ENCODE measurements around the gene LNPEP. TPM values are rescaled to one million over a fixed set of nuclear protein-coding genes. Genes with fewer than 3 reads are reported as not detected.

The LNPEP gene
- total RNA-seq, 1 donor from 2014 or later = 33.9 TPM

DNA sequence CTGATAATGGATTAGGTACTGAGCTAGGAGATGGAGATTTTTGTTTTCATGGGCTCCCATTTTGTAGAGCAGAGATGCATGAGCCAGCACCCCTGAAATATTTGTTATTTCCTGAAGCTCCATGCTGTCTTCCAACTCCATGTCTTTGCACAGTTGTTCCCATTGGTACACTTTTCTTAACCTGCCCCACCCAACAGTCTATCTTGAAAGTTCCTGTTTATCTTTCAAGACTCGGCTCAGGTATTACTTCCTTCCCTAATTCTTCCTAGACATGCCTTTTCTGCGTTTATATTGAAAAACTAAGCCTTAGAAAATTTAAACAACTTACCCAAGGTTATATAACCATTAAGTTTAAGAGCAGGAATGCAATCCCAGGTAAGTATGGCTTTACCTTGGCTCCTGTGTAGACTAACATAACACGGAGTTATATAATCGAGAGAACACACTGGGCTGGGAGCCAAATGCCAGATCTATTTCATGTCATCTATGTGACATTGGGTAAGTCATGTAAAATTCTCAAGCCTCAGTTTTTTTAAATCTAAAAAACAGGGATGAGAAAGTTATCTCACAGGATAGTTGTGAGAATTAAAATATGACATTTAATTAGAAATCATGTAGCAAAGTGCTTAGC, 139.1 kb downstream of the LNPEP start:
- intact Hi-C loops (cut with DNase I) = no loop called here
- Histone ChIP-seq H3K4me1 (no peaks in the 10 kb centered on the region), H3K27me3 (no peaks in the 10 kb centered on the region), H3K4me3 (no peak overlapping the region), H3K9me3 (no peaks in the 10 kb centered on the region), H3K36me3 (no peaks in the 10 kb centered on the region), H3K27ac (no peak overlapping the region)
- DNase-seq (ENCODE audit: extremely low spot score in 2 of 2) = no peak
- TF ChIP-seq, protein P1, sequence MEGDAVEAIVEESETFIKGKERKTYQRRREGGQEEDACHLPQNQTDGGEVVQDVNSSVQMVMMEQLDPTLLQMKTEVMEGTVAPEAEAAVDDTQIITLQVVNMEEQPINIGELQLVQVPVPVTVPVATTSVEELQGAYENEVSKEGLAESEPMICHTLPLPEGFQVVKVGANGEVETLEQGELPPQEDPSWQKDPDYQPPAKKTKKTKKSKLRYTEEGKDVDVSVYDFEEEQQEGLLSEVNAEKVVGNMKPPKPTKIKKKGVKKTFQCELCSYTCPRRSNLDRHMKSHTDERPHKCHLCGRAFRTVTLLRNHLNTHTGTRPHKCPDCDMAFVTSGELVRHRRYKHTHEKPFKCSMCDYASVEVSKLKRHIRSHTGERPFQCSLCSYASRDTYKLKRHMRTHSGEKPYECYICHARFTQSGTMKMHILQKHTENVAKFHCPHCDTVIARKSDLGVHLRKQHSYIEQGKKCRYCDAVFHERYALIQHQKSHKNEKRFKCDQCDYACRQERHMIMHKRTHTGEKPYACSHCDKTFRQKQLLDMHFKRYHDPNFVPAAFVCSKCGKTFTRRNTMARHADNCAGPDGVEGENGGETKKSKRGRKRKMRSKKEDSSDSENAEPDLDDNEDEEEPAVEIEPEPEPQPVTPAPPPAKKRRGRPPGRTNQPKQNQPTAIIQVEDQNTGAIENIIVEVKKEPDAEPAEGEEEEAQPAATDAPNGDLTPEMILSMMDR (IDR thresholded peaks at IDR 0.05) = no peak
- no peak for TF ChIP-seq POLR2AphosphoS5 (IDR thresholded peaks at IDR 0.05; ENCODE audit: insufficient read depth in 1 of 2, low read depth in 1 of 2)
- no peak for TF ChIP-seq POLR2A (IDR thresholded peaks at IDR 0.05)

DNA sequence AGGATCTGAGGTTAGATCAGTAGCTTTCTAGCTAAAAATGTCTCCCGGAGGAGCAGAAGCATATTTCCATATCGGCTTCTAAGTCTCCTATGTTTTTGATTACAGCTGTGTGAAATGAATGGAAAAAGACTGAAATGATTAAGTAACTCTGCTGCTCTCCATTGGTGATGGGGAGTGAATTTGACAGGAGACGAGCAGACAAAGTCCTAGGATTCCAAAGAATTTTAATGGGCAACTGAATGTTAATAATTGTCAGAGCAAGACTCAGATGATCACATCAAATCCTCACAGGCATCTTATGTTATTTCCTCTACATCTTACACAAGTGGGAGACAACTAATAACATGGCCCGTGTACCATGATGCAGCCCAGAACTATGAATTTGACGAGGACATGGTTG, 139.8 kb downstream of the LNPEP start:
- TF ChIP-seq POLR2AphosphoS5 (IDR thresholded peaks at IDR 0.05; ENCODE audit: insufficient read depth in 1 of 2, low read depth in 1 of 2) (no peak), POLR2A (IDR thresholded peaks at IDR 0.05) (no peak)
- TF ChIP-seq, protein P1 (IDR thresholded peaks at IDR 0.05) = no peak
- H3K27ac ChIP-seq = no peak overlapping the region
- H3K4me3 ChIP-seq = no peak overlapping the region
- H3K4me1 ChIP-seq = no peaks in the 10 kb centered on the region
- no peaks in the 10 kb centered on the region for H3K9me3 ChIP-seq
- no peaks in the 10 kb centered on the region for H3K36me3 ChIP-seq
- DNase-seq (ENCODE audit: extremely low spot score in 2 of 2) = no peak
- intact Hi-C loops (cut with DNase I) = no loop called here
- H3K27me3 ChIP-seq = no peaks in the 10 kb centered on the region

DNA sequence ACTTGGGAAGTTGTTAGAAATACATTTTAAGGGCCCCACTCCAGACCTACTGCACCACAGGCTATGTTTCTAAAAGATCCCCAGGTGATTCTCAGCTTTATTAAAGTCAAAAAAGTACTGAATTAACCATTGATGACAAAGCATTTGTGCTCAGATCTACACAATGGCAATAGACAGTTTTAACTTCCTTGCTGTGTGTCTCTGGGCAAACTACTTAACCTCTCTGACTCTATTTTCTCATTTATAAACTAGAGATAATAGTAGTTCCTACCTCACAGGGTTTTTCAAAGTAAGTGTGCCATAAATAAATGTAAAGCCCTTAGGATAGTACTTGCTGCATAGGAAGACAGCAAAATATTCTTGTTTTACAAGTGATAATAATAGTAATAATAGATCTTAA, 140.2 kb downstream of the LNPEP start:
- no peaks in the 10 kb centered on the region for H3K27me3 ChIP-seq
- H3K9me3 ChIP-seq = no peaks in the 10 kb centered on the region
- H3K4me3 ChIP-seq = no peak overlapping the region
- no peak for TF ChIP-seq POLR2AphosphoS5 (IDR thresholded peaks at IDR 0.05; ENCODE audit: insufficient read depth in 1 of 2, low read depth in 1 of 2)
- TF ChIP-seq, protein P1 (IDR thresholded peaks at IDR 0.05) = no peak
- TF ChIP-seq POLR2A (IDR thresholded peaks at IDR 0.05) = no peak
- intact Hi-C loops (cut with DNase I) = no loop called here
- H3K36me3 ChIP-seq = no peaks in the 10 kb centered on the region
- no peak for DNase-seq (ENCODE audit: extremely low spot score in 2 of 2)
- no peaks in the 10 kb centered on the region for H3K4me1 ChIP-seq
- no peak overlapping the region for H3K27ac ChIP-seq

DNA sequence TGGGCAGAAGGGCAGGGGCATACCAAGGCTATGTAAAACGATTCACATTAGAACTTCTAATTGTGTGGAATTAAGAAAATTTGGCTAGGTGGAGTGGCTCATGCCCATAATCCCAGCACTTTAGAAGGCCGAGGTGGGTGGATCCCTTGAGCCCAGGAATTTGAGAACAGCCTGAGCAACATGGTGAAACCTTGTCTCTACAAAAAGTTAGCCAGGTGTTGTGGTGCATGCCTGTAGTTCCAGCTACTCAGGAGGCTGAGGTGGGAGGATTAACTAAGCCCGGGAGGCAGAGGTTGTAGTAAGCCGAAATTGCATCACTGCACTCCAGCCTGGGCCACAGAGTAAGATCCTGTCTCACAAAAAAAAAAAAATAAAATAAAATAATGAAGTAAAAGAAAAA, 141.4 kb downstream of the LNPEP start:
- H3K9me3 ChIP-seq = no peaks in the 10 kb centered on the region

More for the DNA sequence above, 141.4 kb downstream of the LNPEP start:
- no peak for DNase-seq (ENCODE audit: extremely low spot score in 2 of 2)
- H3K27ac ChIP-seq = no peak overlapping the region
- intact Hi-C loops (cut with DNase I) = no loop called here
- no peaks in the 10 kb centered on the region for H3K4me1 ChIP-seq
- H3K36me3 ChIP-seq = no peaks in the 10 kb centered on the region
- H3K27me3 ChIP-seq = no peaks in the 10 kb centered on the region
- H3K4me3 ChIP-seq = no peak overlapping the region
- no peak for TF ChIP-seq POLR2AphosphoS5 (IDR thresholded peaks at IDR 0.05; ENCODE audit: insufficient read depth in 1 of 2, low read depth in 1 of 2)
- TF ChIP-seq POLR2A (IDR thresholded peaks at IDR 0.05) = no peak
- TF ChIP-seq, protein P1 (IDR thresholded peaks at IDR 0.05) = no peak

All from vagina (tissue), 2 donors.